GM19099 (cell line): ENCODE data around the gene VEPH1.

ENCODE experiments used
- POLR2A ChIP-seq: IDR thresholded peaks from 3 replicates; pipeline ENCODE4 v1.6.1; 2011; ENCODE audit warnings: low read depth; ENCODE audit not compliant: insufficient read length; ENCODE audit errors: extremely low read depth

The VEPH1 gene

GRCh38 chr3:157375342-157375986 lies 127.8 kb downstream of the VEPH1 start:
- no peak for TF ChIP-seq POLR2A

- TF ChIP-seq POLR2A: no peak
These were observed 128.3 kb downstream of the VEPH1 start for GRCh38 chr3:157374933-157375332.

- no peak for TF ChIP-seq POLR2A
These were observed 129.4 kb downstream of the VEPH1 start for GRCh38 chr3:157373783-157374182.

- no peak for TF ChIP-seq POLR2A
These were observed 132.3 kb downstream of the VEPH1 start for GRCh38 chr3:157370867-157371266.

GRCh38 chr3:157369727-157370421 lies 133.3 kb downstream of the VEPH1 start:
- no peak for TF ChIP-seq POLR2A

GRCh38 chr3:157368171-157368570 lies 135.0 kb downstream of the VEPH1 start:
- no peak for TF ChIP-seq POLR2A

- no peak for TF ChIP-seq POLR2A
These were observed 139.8 kb downstream of the VEPH1 start for GRCh38 chr3:157363393-157363792.

GRCh38 chr3:157362348-157362747 lies 140.9 kb downstream of the VEPH1 start:
- TF ChIP-seq POLR2A: no peak

GRCh38 chr3:157360044-157360443 lies 143.2 kb downstream of the VEPH1 start:
- TF ChIP-seq POLR2A: no peak

- TF ChIP-seq POLR2A: no peak
These were observed 146.7 kb downstream of the VEPH1 start for GRCh38 chr3:157356541-157356940.

GRCh38 chr3:157355276-157355675 lies 147.9 kb downstream of the VEPH1 start:
- TF ChIP-seq POLR2A: no peak

- TF ChIP-seq POLR2A: no peak
These were observed 148.5 kb downstream of the VEPH1 start for GRCh38 chr3:157354722-157355121.

- no peak for TF ChIP-seq POLR2A
These were observed 149.0 kb downstream of the VEPH1 start for GRCh38 chr3:157354254-157354653.

- TF ChIP-seq POLR2A: no peak
These were observed 149.6 kb downstream of the VEPH1 start for GRCh38 chr3:157353652-157354051.

- TF ChIP-seq POLR2A: no peak
These were observed 151.2 kb downstream of the VEPH1 start for GRCh38 chr3:157351981-157352380.

- no peak for TF ChIP-seq POLR2A
These were observed 155.5 kb downstream of the VEPH1 start for GRCh38 chr3:157347577-157348303.
